Measurements from ENCODE around the gene BACH2.

The BACH2 gene

GRCh38 chr6:90093558-90094073 is 203.0 kb downstream of the BACH2 start:
- H3K27me3 ChIP-seq (ENCODE audit: insufficient read depth, low read depth): no peaks in the 10 kb centered on the region
- no peak overlapping the region for H3K9ac ChIP-seq
- TF ChIP-seq CTCF (conservative IDR thresholded peaks at IDR 0.05; ENCODE audit: low read depth, low read length): no peak
- no peaks in the 10 kb centered on the region for H4K20me1 ChIP-seq (ENCODE audit: insufficient read depth)
- H2AFZ ChIP-seq (ENCODE audit: low read depth): no peak overlapping the region
- H3K4me1 ChIP-seq (ENCODE audit: low read depth, poor library complexity, severe bottlenecking): no peaks in the 10 kb centered on the region
- no peak overlapping the region for H3K4me3 ChIP-seq (IDR thresholded peaks at IDR 0.05; ENCODE audit: insufficient read depth, low read depth, low read length)
- no peaks in the 10 kb centered on the region for H3K36me3 ChIP-seq (ENCODE audit: insufficient read depth)
- no peak overlapping the region for H3K27ac ChIP-seq
- H3K79me2 ChIP-seq (ENCODE audit: insufficient read depth, low read depth): no peaks in the 10 kb centered on the region
- no peak overlapping the region for H3K4me2 ChIP-seq

GRCh38 chr6:90090866-90091265 is 205.8 kb downstream of the BACH2 start:
- Histone ChIP-seq H2AFZ (ENCODE audit: low read depth) (no peak overlapping the region), H3K4me2 (no peak overlapping the region), H3K36me3 (ENCODE audit: insufficient read depth) (no peaks in the 10 kb centered on the region), H3K27ac (no peak overlapping the region), H3K4me1 (ENCODE audit: low read depth, poor library complexity, severe bottlenecking) (no peaks in the 10 kb centered on the region), H4K20me1 (ENCODE audit: insufficient read depth) (no peaks in the 10 kb centered on the region), H3K27me3 (ENCODE audit: insufficient read depth, low read depth) (no peaks in the 10 kb centered on the region), H3K79me2 (ENCODE audit: insufficient read depth, low read depth) (no peaks in the 10 kb centered on the region), H3K4me3 (IDR thresholded peaks at IDR 0.05; ENCODE audit: insufficient read depth, low read depth, low read length) (no peak overlapping the region), H3K9ac (no peak overlapping the region)
- no peak for TF ChIP-seq CTCF (conservative IDR thresholded peaks at IDR 0.05; ENCODE audit: low read depth, low read length)

GRCh38 chr6:90088009-90088408 is 208.6 kb downstream of the BACH2 start:
- no peak for TF ChIP-seq CTCF (conservative IDR thresholded peaks at IDR 0.05; ENCODE audit: low read depth, low read length)
- no peak overlapping the region for H3K27ac ChIP-seq
- no peak overlapping the region for H3K4me2 ChIP-seq
- no peaks in the 10 kb centered on the region for H3K36me3 ChIP-seq (ENCODE audit: insufficient read depth)
- H3K27me3 ChIP-seq (ENCODE audit: insufficient read depth, low read depth): no peaks in the 10 kb centered on the region
- no peaks in the 10 kb centered on the region for H4K20me1 ChIP-seq (ENCODE audit: insufficient read depth)
- H3K4me1 ChIP-seq (ENCODE audit: low read depth, poor library complexity, severe bottlenecking): no peaks in the 10 kb centered on the region
- H2AFZ ChIP-seq (ENCODE audit: low read depth): no peak overlapping the region
- H3K4me3 ChIP-seq (IDR thresholded peaks at IDR 0.05; ENCODE audit: insufficient read depth, low read depth, low read length): no peak overlapping the region
- H3K9ac ChIP-seq: no peak overlapping the region
- H3K79me2 ChIP-seq (ENCODE audit: insufficient read depth, low read depth): no peaks in the 10 kb centered on the region

GRCh38 chr6:90087106-90087833 is 209.4 kb downstream of the BACH2 start:
- Histone ChIP-seq H3K36me3 (ENCODE audit: insufficient read depth) (no peaks in the 10 kb centered on the region), H4K20me1 (ENCODE audit: insufficient read depth) (no peaks in the 10 kb centered on the region), H3K79me2 (ENCODE audit: insufficient read depth, low read depth) (no peaks in the 10 kb centered on the region), H3K27me3 (ENCODE audit: insufficient read depth, low read depth) (no peaks in the 10 kb centered on the region), H3K9ac (no peak overlapping the region), H3K4me3 (IDR thresholded peaks at IDR 0.05; ENCODE audit: insufficient read depth, low read depth, low read length) (no peak overlapping the region), H3K4me1 (ENCODE audit: low read depth, poor library complexity, severe bottlenecking) (no peaks in the 10 kb centered on the region), H3K27ac (no peak overlapping the region), H3K4me2 (no peak overlapping the region), H2AFZ (ENCODE audit: low read depth) (no peak overlapping the region)
- no peak for TF ChIP-seq CTCF (conservative IDR thresholded peaks at IDR 0.05; ENCODE audit: low read depth, low read length)
